GM23248 (cell line): ENCODE data around the gene THOC1.

Experiments
- EZH2 ChIP-seq: fragments of 200-600 bp; sonication (generic); IDR thresholded peaks from 2 replicates; pipeline ENCODE4 v1.6.1; 2018; ENCODE audit warnings: antibody characterized with exemption, mild to moderate bottlenecking; ENCODE audit not compliant: insufficient read depth, poor library complexity, severe bottlenecking
- EZH2phosphoT487 ChIP-seq: fragments of 200-600 bp; sonication (generic); IDR thresholded peaks from 2 replicates; pipeline ENCODE4 v1.6.1; 2018; ENCODE audit warnings: antibody characterized with exemption, moderate library complexity, mild to moderate bottlenecking, low read depth; ENCODE audit not compliant: insufficient read depth

DNA sequence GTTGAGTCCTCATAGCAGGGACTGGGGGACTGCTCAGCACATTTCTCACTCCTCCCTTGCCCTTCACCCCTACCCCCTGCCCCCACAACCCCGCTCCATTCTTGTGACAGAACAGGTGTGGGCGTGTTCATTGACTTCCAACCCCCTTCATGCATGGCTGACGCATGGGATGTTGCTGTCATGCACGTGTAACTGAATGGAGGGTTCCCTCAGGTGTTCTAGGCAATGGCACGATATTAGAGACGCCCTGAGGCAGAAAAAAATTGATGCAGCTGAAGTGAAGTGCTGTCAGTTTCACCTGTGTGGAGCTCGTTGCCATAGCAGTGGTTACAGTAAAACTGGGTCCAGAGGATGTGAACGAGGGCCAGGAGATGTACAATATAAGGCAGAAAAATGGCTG is 6.5 kb upstream of the THOC1 start:
- TF ChIP-seq EZH2phosphoT487 (no peak), EZH2 (no peak)
